ENCODE results near the gene REG3A. TPM values are rescaled to one million over a fixed set of nuclear protein-coding genes. Genes with fewer than 3 reads are reported as not detected.

REG3A gene
- total RNA-seq, 1 donor from 2014 or later, result 4.0 TPM

- Mint-ChIP-seq H3K4me3 (no peak overlapping the region), H3K27me3 (peaks cover 3% of the 10 kb centered on the region), H3K9me3 (no peaks in the 10 kb centered on the region), H3K36me3 (no peaks in the 10 kb centered on the region), H3K4me1 (ENCODE audit: unreplicated experiment) (no peaks in the 10 kb centered on the region), H3K27ac (no peak overlapping the region)
- no peak for DNase-seq (ENCODE audit: extremely low spot score, unreplicated experiment)
- no peak for TF ChIP-seq CTCF (conservative IDR thresholded peaks at IDR 0.05)
Measured at GRCh38 chr2:79112269-79112668, 47.3 kb downstream of the REG3A start.

Other genes with a start within 250 kb of the REG3A start
- gene REG3G, start 134.1 kb downstream of the REG3A start, total RNA-seq (ENCODE audit: low replicate concordance), result 0.33 and 0.87 TPM in 2 replicates
- not detected in 2 replicates for gene REG1B, start 71.8 kb downstream of the REG3A start, total RNA-seq (ENCODE audit: low replicate concordance)
- gene REG1A, start 39.3 kb downstream of the REG3A start, total RNA-seq (ENCODE audit: low replicate concordance), result 2.4 and 37.3 TPM in 2 replicates

Measured in type B pancreatic cell (in vitro differentiated cells).